BJ (cell line): ENCODE data around the gene OGFR. TPM values are rescaled to one million over a fixed set of nuclear protein-coding genes. Genes with fewer than 3 reads are reported as not detected.

Experiments
- CTCF ChIA-PET: fragments of 350-600 bp; formaldehyde crosslinking; extraction: SDS; loops from one replicate; lab custom pipeline; 2021; ENCODE audit warnings: antibody characterized with exemption, inconsistent platforms; lab: Yijun Ruan, JAX
- POLR2A ChIA-PET: fragments of 300-600 bp; sonication (Branson Sonifier 250); formaldehyde crosslinking; extraction: SDS; loops from one replicate; lab custom pipeline; 2021; ENCODE audit warnings: antibody characterized with exemption; lab: Charles Lee
- DNase-seq: peaks from one replicate; pipeline ENCODE4 v3.0.0-alpha.2; 2011; ENCODE audit warnings: low read depth
- H3K27me3 ChIP-seq: 2 replicates; pipeline ENCODE4 v1.6.0; 2011; ENCODE audit warnings: low read length; ENCODE audit not compliant: control insufficient read depth, insufficient read depth
- H3K36me3 ChIP-seq: 2 replicates; pipeline ENCODE4 v1.5.1; 2011; ENCODE audit warnings: low read length; ENCODE audit not compliant: control insufficient read depth, insufficient read depth
- H3K4me3 ChIP-seq: 2 replicates; pipeline ENCODE4 v1.5.1; 2011; ENCODE audit warnings: low read depth, mild to moderate bottlenecking, control low read depth, low read length
- polyA plus RNA-seq: library from polyadenylated mRNA; depleted of rRNA; stranded (reverse); fragments of >200 nt; gene quantifications from 2 replicates; pipeline ENCODE4 v1.2.3, GENCODE V29; 2011; rRNA removed
- small RNA-seq: library from RNA; depleted of rRNA; stranded (forward); fragments of <200 nt; gene quantifications from one replicate; pipeline ENCODE3, GENCODE V24; 2012; ENCODE audit warnings: low replicate concordance, low read depth; ENCODE audit not compliant: insufficient read length
- TF ChIP-seq, protein P1 (sequence below): IDR thresholded peaks from 2 replicates; pipeline ENCODE4 v1.5.1; 2011; ENCODE audit warnings: low read depth, mild to moderate bottlenecking, control low read depth, inconsistent platforms, low read length, moderate library complexity; ENCODE audit not compliant: insufficient read depth

Gene OGFR
- polyA plus RNA-seq, 1 experiment: 34.2 TPM

GRCh38 chr20:62860924-62861691 is 56.5 kb downstream of the OGFR start:
- peaks cover 10% of the 10 kb centered on the region for H3K36me3 ChIP-seq
- TF ChIP-seq, protein P1, sequence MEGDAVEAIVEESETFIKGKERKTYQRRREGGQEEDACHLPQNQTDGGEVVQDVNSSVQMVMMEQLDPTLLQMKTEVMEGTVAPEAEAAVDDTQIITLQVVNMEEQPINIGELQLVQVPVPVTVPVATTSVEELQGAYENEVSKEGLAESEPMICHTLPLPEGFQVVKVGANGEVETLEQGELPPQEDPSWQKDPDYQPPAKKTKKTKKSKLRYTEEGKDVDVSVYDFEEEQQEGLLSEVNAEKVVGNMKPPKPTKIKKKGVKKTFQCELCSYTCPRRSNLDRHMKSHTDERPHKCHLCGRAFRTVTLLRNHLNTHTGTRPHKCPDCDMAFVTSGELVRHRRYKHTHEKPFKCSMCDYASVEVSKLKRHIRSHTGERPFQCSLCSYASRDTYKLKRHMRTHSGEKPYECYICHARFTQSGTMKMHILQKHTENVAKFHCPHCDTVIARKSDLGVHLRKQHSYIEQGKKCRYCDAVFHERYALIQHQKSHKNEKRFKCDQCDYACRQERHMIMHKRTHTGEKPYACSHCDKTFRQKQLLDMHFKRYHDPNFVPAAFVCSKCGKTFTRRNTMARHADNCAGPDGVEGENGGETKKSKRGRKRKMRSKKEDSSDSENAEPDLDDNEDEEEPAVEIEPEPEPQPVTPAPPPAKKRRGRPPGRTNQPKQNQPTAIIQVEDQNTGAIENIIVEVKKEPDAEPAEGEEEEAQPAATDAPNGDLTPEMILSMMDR: no peak
- no peaks in the 10 kb centered on the region for H3K27me3 ChIP-seq
- peak overlapping the region; percentile 59 for H3K4me3 ChIP-seq
- POLR2A ChIA-PET: no interaction called here
- no peak for DNase-seq
- CTCF ChIA-PET: no interaction called here

GRCh38 chr20:62861726-62862336 is 57.2 kb downstream of the OGFR start, which contains the start of gene TCFL5:
Gene TCFL5, minus strand, starts transcription at chr20:62861822. Its CDS starts 152 bp downstream, at chr20:62861670.
- Histone ChIP-seq H3K27me3 (no peaks in the 10 kb centered on the region), H3K36me3 (peaks cover 7% of the 10 kb centered on the region), H3K4me3 (peak within 1 kb of the TSS; percentile 59)
- ChIA-PET POLR2A (no interaction called here), CTCF (no interaction called here)
- DNase-seq: no peak
- TF ChIP-seq, protein P1: no peak

Small RNAs within 50 kb of the gene (small RNA-seq; reads per million reads assigned to genes)
- gene DPH3P1: not detected

Other genes starting within 250 kb of the OGFR start
- 0.15 and 0.25 TPM in 2 replicates for gene SLCO4A1, start 162.3 kb upstream of the OGFR start, polyA plus RNA-seq
- gene NTSR1, start 96.0 kb upstream of the OGFR start, polyA plus RNA-seq: 0.01 and 0.05 TPM in 2 replicates
- 13.5 and 15.3 TPM in 2 replicates for gene MRGBP, start 8.4 kb upstream of the OGFR start, polyA plus RNA-seq
- gene COL9A3, start 12.2 kb downstream of the OGFR start, polyA plus RNA-seq: 0.21 and 0.34 TPM in 2 replicates
- 8.5 and 12.2 TPM in 2 replicates for gene TCFL5, start 57.0 kb downstream of the OGFR start, polyA plus RNA-seq
- gene DIDO1, start 121.7 kb downstream of the OGFR start, polyA plus RNA-seq: 18.0 and 19.8 TPM in 2 replicates
- gene GID8, start 133.3 kb downstream of the OGFR start, polyA plus RNA-seq: 23.1 and 23.4 TPM in 2 replicates
- gene SLC17A9, start 147.9 kb downstream of the OGFR start, polyA plus RNA-seq: 14.4 and 30.8 TPM in 2 replicates
- gene BHLHE23, start 202.1 kb downstream of the OGFR start, polyA plus RNA-seq: not detected in 2 replicates